ENCODE data around the gene C6orf62.
"Not testable (repeated sequence)": the region's sequence is repeated elsewhere in the genome, so short reads cannot be mapped to it uniquely, and the experiment has no call there.

C6orf62 gene

GRCh38 chr6:24743265-24743943, 24.4 kb upstream of the C6orf62 start:
- peak; percentile 78 for DNase-seq (ENCODE audit: low spot score)

GRCh38 chr6:24742216-24742738, 23.3 kb upstream of the C6orf62 start:
- no peak for DNase-seq (ENCODE audit: low spot score)

GRCh38 chr6:24740861-24741260, 21.9 kb upstream of the C6orf62 start:
- no peak for DNase-seq (ENCODE audit: low spot score)

GRCh38 chr6:24738741-24739140, 19.8 kb upstream of the C6orf62 start:
- no peak for DNase-seq (ENCODE audit: low spot score)

GRCh38 chr6:24734710-24735109, 15.8 kb upstream of the C6orf62 start:
- DNase-seq (ENCODE audit: low spot score), result not testable (repeated sequence)

- DNase-seq (ENCODE audit: low spot score), result no peak
Observed at GRCh38 chr6:24734166-24734565, 15.2 kb upstream of the C6orf62 start.

- DNase-seq (ENCODE audit: low spot score), result not testable (repeated sequence)
Observed at GRCh38 chr6:24731456-24732134, 12.6 kb upstream of the C6orf62 start.

- DNase-seq (ENCODE audit: low spot score), result not testable (repeated sequence)
Observed at GRCh38 chr6:24730653-24731052, 11.7 kb upstream of the C6orf62 start.

GRCh38 chr6:24723270-24723669, 4.3 kb upstream of the C6orf62 start:
- no peak for DNase-seq (ENCODE audit: low spot score)

GRCh38 chr6:24721461-24722215, 2.7 kb upstream of the C6orf62 start:
- peak; percentile 73 for DNase-seq (ENCODE audit: low spot score)

- DNase-seq (ENCODE audit: low spot score), result peak; percentile 95
Observed at GRCh38 chr6:24720604-24721460, 1.9 kb upstream of the C6orf62 start.

- DNase-seq (ENCODE audit: low spot score), result peak; percentile 44
Observed at GRCh38 chr6:24720131-24720603, 1.2 kb upstream of the C6orf62 start.

- no peak for DNase-seq (ENCODE audit: low spot score)
Observed at GRCh38 chr6:24718449-24719124, 367 bp downstream of the C6orf62 start.

GRCh38 chr6:24716602-24717148, 2.3 kb downstream of the C6orf62 start:
- DNase-seq (ENCODE audit: low spot score), result not testable (repeated sequence)

GRCh38 chr6:24710519-24711303, 8.2 kb downstream of the C6orf62 start:
- no peak for DNase-seq (ENCODE audit: low spot score)

- DNase-seq (ENCODE audit: low spot score), result no peak
Observed at GRCh38 chr6:24709014-24709711, 9.8 kb downstream of the C6orf62 start.

- no peak for DNase-seq (ENCODE audit: low spot score)
Observed at GRCh38 chr6:24708612-24709011, 10.3 kb downstream of the C6orf62 start.

GRCh38 chr6:24704468-24704867, 14.5 kb downstream of the C6orf62 start:
- no peak for DNase-seq (ENCODE audit: low spot score)

- no peak for DNase-seq (ENCODE audit: low spot score)
Observed at GRCh38 chr6:24702720-24703282, 16.2 kb downstream of the C6orf62 start.

Data from hepatic stellate cell (primary cell).